NCI-H2196 (cell line): ENCODE data around the gene PGLYRP4.
"Not testable (repeated sequence)": the region's sequence is repeated elsewhere in the genome, so short reads cannot be mapped to it uniquely, and the experiment has no call there.

Experiments
- DNase-seq: peaks from one replicate; lab custom pipeline; 2025; ENCODE audit not compliant: unreplicated experiment; lab: John Stamatoyannopoulos, UW

PGLYRP4 gene

DNA sequence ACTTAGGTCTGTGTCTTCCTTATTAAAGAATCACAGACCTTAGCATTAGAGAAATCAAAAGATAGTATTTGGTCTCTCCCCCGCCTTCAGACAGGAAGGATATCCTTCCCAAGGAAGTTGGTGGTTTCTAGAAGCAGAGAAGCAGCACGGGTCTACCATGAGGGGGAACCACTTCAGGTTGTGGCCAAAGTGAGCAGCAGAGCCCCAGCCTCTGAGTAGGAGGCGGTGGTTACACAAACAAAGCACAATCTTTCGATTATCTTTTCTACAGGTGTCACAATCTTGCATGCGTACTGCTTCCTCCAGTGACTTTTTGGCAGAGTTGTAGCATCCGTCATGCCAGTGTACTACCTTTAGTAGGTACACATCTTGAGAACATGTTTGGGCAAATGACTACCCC is 8.8 kb downstream of the PGLYRP4 start:
- DNase-seq: no peak

DNA sequence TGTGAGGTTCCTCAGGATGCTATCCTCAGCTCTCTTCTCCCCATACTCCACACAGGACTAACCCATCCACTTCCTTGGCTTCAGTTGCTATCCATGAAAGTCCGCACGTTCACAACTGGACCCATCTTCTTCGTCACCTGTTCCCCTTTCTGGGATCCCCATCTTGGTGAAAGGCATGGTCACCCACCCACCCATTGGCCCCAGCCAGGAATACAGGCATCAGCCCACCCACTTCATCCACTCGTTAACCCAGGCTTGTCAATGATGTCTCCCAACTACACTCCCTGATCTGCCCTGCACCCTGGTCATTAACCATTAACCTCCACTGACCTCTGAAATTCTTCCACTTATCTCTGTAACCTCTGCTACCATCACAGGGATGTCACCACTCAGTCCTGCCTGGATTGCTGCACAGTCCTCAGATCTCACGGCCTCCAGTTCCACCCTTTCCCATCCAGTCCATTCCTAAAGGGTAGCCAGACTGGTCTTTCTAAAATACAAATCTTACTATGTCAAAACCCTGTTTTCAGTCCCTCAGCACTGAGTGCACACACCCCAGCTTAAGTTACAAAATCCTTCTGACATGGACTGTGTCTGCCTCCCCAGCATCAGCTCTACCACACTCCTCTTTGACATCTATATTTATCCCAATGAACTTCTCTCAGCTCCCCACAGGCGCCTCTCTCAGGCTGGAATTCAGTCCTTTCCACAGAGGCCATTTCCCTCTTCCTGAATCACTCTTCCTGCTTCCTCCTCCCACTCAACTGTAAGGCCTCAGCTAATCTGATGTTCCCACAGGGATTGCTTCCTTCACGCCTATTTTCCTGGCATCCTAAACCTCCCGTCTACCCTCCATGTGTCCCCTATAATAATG is 10.4 kb downstream of the PGLYRP4 start:
- DNase-seq: no peak

DNA sequence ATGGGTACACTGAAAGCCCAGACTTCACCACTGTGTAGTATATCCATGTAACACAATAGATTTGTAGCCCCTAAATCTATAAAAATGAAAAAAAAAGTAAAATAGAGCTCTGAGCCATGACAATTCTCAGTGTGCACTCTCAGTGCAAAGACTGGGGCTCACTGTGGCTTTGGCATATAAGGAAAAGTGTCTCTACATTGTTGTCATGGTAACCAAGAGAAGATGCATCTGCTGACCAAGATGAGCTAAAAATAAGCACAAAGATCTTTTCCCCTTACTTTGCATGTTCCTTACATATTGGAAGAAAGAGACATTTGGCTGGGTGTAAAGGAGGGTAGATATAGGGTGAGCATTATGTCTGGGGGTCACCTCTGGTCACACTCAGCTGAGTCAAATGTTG is 12.0 kb downstream of the PGLYRP4 start:
- no peak for DNase-seq

DNA sequence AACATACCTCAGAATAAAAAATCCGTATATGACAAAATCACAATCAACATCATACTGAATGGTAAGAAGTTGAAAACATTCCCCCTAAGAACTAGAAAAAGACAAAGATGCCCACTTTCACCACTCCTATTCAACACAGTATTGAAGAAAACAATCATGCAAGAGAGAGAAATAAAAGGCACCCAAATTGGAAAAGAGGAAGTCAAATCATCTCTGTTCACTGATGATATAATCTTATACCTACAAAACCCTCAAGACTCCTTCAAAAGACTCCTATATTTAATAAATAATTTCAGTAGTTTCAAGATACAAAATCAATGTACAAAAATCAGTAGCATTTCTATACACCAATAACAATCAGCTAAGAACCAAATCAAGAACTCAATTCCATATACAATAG is 14.7 kb downstream of the PGLYRP4 start:
- DNase-seq: no peak

DNA sequence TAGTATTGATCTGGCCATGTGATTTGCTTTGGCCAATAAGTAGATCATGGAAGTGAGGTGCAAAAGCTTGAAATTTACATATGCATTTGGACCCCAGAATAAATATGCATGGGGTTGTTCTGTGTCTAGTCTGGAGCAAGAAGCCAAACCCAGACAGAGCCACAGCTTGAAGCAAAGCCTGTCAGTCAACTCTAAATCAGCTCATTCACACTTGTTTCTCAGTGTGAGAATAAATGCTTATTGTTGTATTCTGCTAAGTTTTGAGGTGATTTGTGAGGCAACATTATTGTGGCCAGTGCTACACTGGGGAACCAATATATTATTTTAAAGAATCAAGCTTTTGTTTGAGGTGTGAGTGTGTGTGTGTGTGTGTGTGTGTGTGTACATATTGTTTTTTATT is 23.7 kb downstream of the PGLYRP4 start:
- DNase-seq: no peak

DNA sequence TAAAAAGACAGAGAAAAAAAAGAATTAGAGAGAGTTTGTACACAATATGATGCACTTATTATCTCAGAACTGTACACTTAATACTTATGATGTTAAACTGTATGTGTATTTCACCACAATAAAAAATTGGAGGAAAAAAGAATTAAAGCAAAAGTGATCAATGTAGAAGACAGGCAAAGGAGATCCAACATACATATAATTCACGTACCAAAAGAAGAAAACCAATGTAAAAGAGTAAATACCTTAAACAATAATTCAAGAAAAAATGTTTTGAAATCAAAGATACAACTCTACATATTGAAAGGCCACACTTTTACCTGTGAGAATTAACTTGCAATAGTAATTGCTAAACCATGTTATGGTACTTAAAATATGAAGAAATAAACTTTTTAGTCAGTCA is 26.1 kb downstream of the PGLYRP4 start:
- DNase-seq: no peak

DNA sequence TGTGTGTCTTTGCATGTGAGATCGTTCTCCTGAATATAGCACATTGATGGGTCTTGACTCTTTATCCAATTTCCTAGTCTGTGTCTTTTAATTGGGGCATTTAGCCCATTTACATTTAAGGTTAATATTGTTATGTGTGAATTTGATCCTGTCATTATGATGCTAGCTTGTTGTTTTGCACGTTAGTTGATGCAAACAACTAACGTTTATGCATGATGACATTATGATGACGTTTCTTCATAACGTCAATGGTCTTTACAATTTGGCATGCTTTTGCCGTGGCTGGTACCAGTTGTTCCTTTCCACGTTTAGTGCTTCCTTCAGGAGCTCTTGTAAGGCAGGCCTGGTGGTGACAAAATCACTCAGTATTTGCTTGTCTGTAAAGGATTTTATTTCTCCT is 30.5 kb downstream of the PGLYRP4 start:
- DNase-seq: not testable (repeated sequence)

DNA sequence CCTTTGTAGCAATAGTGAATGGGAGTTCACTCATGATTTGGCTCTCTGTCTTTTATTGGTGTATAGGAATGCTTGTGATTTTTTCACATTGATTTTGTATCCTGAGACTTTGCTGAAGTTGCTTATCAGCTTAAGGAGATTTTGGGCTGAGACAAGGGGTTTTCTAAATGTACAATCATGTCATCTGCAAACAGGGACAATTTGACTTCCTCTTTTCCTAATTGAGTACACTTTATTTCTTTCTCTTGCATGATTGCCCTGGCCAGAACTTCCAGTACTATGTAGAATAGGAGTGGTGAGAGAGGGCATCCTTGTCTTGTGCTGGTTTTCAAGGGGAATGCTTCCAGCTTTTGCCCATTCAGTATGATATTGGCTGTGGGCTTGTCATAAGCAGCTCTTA is 32.6 kb downstream of the PGLYRP4 start:
- not testable (repeated sequence) for DNase-seq

DNA sequence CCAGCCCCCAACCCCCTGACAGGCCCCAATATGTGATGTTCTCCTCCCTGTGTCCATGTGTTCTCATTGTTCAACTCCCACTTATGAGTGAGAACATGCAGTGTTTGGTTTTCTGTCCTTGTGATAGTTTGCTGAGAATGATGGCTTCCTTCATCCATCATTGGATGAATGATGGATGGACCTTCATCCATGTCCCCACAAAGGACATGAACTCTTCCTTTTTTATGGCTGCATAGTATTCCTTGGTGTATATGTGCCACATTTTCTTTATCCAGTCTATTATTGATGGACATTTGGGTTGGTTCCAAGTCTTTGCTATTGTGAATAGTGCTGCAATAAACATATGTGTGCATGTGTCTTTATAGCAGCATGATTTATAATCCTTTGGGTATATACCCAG is 34.3 kb downstream of the PGLYRP4 start:
- DNase-seq: not testable (repeated sequence)

DNA sequence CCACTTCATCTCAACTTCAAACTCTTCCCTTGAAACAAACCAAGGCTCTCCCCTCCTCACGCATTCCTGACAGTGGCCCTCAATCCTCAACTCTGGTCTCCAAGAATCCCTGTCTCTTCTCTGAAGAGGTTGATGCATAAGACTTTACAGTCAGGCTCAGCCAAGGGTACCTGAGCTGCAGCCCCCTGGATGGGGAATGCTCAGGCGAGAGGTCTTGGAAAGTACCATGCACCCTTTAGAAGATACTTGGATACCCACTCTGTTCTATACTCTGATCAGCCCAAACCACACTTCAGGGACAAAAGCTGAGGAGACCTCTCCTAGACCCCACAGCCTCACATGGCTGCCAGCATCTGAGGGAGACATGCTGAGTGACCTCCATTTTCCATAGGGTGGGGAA is 35.4 kb downstream of the PGLYRP4 start:
- DNase-seq: no peak

DNA sequence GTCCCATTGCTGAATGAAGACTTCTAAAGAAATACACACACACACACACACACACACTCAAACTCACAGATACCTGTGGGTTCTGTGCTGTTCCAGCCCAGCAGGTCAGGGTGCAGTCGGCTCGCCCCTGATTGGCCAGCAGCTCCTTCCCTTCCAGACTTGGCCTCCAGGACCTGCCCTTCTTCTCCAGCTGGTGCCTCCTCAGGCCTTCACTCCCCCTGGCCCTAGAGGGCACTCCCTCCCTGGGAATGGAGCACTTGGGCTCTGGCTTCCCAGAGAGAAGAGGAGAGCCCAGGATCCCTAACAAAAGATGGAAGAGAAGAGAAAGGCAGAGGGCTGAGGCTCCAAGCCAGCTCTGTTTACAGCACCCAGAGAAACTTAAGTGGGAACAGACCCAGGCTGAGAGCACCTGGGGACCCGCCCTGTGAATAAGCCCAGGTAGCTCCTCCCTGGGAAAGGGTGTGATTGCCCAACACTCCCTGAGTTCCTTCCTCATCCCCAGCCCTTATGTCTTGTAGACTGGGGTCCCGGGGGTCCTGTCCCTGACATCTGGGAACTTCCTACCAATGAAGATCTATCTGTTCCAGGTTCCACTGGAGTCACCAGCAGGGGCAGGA is 36.0 kb downstream of the PGLYRP4 start, which contains the start of gene PGLYRP3:
PGLYRP3 (minus strand) TSS at position 383 of the 617 bp plus-strand sequence. CDS start 2,287 bp downstream, outside the sequence.
- DNase-seq: peak; percentile 18

DNA sequence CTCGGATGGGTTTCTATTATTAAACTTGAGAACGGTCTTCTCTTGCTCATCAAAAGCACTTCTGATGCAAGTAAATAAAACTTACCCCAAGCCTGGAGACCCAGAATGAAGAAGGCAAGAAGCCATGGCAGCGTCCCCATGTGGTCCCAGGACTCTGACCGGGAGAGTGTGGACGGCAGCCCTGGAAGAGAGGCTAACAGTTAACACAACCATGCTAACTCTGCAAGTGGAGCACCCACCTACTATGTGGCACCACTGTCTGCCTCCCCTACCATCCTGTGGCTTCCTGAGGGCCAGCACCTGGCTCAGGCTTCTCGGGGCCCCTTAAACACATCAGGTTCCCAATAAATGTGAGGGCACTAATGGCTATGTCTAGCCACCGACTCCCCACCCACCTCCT is 38.1 kb downstream of the PGLYRP4 start:
- DNase-seq: no peak

DNA sequence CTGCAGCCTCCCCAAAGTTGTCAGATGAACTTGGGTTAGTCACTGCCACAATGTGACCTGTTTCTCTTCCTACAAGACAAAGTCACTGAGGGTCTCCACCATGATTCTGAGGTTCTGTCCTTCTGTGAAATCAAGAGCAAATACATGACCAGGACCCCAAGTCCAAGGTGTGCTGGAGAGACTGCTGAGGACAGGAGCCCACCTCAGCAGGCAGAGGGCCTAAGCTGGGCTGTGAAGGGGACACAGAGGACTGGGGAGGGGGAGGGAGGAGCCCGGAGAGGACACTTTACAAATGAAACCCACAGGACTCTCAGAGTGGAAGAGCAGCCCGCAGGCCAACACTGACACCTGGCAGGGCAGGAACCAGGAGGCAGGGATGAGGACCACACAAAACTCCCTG is 39.2 kb downstream of the PGLYRP4 start:
- DNase-seq: no peak

DNA sequence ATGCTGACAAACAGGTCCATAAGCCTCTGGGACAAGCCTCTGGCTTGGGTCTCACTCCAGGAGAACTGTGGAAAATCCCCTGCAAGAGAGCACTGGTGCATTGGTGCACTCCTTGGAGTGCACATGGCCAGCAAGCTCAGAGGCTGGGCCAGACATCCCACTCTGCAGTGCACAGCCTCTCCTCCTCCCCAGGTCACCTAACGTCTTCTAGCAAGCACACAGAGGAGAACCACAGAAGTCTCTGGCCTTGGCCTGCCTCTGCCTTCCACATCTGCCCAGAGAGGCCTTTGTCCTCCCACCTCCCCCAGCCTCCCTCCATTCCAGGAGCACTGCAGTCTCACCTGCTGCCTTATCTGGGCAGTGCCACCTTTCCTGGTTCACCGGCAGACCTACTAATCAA is 40.1 kb downstream of the PGLYRP4 start:
- DNase-seq: no peak

DNA sequence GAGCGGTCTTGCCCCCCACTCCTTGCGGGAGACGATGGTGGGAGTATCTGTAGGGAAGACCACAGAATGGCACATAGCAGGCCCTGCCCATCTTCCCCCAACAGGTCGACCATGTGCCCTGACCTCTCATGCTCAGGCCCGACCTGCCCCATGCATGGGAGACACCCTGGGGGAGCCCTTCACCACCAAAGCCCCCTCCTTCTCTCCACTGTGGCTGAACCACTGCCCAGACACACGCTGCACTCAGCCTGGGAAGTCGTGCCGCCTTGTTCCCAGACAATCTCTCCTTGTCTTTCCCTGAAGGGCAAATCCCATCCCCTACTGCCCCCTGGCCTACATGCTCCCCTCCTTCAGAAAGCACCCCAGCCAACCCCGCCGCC is 41.4 kb downstream of the PGLYRP4 start:
- DNase-seq: no peak

DNA sequence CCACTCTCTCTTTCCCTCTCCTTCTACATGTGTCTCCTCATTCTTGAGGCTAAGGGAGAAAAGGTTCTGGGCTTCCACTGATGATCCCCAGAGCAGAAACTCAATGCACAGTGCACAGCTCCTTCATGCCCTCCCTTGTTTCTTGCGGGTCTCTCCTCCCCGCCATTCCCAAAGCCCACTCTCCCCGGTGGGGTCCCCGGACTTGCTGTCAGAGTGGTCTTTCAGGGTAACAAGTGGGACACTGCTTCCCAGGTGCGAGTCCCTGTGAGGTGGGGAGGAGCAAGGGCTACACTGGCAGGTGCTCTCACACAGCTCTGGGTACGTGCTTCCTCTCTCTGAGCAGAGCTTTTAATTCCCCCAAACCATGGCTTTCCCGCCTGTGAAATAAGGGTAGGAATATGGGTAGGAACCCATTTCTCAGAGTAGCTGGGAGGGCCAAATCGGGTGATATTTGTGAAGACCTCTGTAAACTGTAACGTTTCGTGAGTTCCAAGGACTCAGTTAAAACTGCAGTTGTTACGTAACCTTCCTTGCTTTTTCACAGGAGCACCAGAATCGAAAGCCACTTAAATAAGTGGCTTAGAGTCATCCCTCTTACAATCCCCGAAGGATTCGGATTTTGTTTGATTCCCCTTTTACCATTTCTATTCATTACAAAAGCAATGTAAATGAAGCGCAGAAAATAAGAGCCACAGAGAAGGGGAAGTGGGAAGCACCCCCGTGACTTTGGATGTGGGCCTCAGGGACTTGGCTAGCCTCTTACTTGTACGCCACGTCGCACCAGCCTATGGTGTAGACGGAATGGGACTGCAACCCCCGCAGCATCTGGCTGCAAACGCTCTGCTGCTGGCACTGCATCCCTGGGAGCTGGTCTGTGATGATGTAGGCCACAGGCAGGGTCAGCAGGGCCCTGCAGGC is 42.1 kb downstream of the PGLYRP4 start:
- no peak for DNase-seq

DNA sequence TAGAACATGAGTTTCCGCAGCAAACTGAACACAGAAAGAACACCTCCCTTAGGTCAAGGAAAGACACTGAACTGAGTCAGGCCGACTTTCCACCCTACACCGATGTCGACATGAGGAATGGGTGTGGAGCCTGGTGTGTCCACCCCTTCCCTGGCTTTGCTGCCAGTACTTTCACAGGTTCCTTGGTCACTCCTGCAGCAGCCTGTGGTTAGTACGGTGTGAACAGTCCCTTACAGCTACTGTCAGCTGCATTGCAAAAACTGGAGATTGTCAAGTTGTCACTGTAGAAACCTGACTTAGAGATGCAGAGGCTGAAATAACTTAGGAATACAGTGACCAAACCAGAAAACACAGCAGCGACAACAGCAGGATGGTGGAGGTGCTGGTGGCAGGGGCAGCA is 43.0 kb downstream of the PGLYRP4 start:
- no peak for DNase-seq

DNA sequence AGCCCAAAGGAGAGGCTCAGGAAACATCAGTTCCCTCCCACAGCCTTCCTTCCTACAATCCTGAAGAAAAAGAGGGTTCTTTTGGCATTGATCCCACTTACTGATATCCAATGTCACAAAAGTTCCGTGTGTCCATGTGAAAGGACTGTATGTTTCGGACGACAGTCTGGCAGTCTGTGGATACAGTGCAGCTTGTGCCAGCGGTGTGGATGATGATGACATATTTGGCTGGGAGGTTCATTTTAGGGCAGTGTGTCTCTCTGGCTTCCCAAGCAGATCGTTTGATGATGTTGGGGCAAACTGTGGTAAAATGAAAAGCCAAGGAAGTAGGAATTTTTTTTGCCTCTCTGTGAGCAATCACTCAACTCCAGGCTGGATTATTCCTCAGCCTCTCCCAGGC is 46.3 kb downstream of the PGLYRP4 start:
- DNase-seq: no peak

DNA sequence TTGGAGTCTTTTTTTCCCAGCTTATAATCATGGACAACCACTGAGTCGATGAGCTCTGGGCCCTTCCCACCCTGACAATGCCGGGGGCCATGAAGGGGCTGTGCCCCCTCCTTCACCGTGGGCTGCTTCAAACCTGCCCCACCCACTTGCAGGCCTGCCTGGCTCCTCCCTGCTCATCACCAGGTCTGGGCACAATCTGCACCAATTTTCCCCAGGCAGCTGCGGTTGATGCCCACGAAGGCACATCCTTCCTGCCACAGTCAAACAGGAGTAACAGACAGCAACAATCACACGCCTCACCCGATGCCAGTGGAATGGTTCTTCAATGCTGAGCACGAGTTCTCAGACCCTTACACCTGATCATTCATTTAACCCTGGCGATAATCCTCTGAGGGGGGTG is 54.8 kb downstream of the PGLYRP4 start:
- no peak for DNase-seq

DNA sequence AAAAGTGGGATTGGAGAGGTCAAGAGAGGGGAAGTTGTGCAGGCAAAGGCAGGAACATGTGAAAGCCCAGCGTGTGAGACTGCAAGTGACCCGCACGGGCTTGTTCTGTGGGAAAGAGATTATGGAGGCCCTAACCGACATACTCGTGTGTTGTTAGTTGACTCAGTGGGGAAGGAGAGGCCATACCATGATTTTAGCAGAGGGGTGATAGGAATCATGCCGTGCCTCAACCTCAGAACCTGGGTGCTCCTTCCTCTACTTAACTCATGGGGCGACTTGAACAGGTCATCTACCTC is 55.2 kb downstream of the PGLYRP4 start:
- no peak for DNase-seq

DNA sequence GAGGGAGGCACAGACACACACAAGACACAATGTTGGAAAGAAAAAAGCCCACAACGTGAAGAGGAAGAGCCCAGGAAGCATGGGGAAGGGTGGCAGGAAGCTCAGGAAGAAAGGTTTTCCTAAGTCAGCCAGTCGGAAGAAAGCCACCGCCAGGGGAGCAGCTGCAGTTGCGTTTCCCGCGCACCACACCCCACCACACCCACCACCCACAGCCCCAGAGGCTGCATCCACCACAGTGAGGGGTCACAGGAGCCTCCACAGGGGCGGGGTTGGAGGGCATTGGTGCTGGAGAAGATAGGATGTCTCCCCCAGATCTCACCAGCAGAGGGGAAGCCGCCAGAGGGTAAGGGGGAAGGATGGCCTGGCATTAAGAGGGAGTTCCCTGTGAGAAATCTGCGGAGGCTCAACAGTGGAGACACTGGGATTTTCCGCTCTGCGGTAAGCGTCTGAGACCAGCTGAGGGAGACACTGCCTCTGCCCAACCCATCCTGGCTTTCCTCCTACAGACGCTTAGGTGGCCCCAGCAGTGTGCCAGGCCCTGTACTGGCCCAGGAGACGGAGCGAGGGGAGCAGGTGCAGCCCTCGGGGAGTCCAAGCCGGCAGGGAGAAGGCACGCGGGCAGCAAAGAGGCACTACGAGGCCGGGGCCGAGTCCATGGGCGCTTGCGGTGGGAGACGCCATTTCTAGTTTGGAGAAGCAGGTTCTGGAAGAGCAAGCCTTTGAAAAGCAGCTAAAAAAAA is 55.7 kb downstream of the PGLYRP4 start:
- no peak for DNase-seq
